Calu3 (cell line): Measurements from ENCODE around the gene GRIK2. TPM values are rescaled to one million over a fixed set of nuclear protein-coding genes. Genes with fewer than 3 reads are reported as not detected.
A peak's percentile ranks its signal among the peaks of the same experiment; 100 is the strongest.

ENCODE experiments used
- BruUV-seq: library from RNA; stranded (reverse); fragments of 400-500 nt; replicated peaks from 2 replicates; lab custom pipeline; 2021; lab: Mats Ljungman, UMichigan
- CTCF ChIA-PET: fragments of 300-600 bp; sonication (Branson Sonifier 250); formaldehyde crosslinking; loops from one replicate; lab custom pipeline; 2022; ENCODE audit warnings: antibody characterized with exemption; lab: Charles Lee
- DNase-seq: peaks from one replicate; pipeline ENCODE4 v3.0.0; 2022
- H3K27ac Mint-ChIP-seq: one replicate; pipeline ENCODE4 v1.8.0; 2022; ENCODE audit warnings: mixed read lengths; ENCODE audit not compliant: unreplicated experiment
- H3K27me3 Mint-ChIP-seq: one replicate; pipeline ENCODE4 v1.8.0; 2022; ENCODE audit warnings: mixed read lengths; ENCODE audit not compliant: unreplicated experiment
- H3K36me3 Mint-ChIP-seq: one replicate; pipeline ENCODE4 v1.8.0; 2022; ENCODE audit warnings: mild to moderate bottlenecking, moderate library complexity, mixed read lengths; ENCODE audit not compliant: insufficient read depth, unreplicated experiment
- H3K4me1 Mint-ChIP-seq: one replicate; pipeline ENCODE4 v1.8.0; 2022; ENCODE audit warnings: mild to moderate bottlenecking, low read depth, mixed read lengths; ENCODE audit not compliant: unreplicated experiment
- H3K4me3 Mint-ChIP-seq: one replicate; pipeline ENCODE4 v1.8.0; 2022; ENCODE audit warnings: mild to moderate bottlenecking, low read depth, moderate library complexity, mixed read lengths; ENCODE audit not compliant: unreplicated experiment
- H3K9me3 Mint-ChIP-seq: one replicate; pipeline ENCODE4 v1.8.0; 2022; ENCODE audit warnings: low read depth, mixed read lengths; ENCODE audit not compliant: unreplicated experiment
- intact Hi-C: fragments of 100-400 bp; cut with micrococcal nuclease; formaldehyde crosslinking; loops from one replicate; pipeline ENCODE4 v1.10.0; 2022; ENCODE audit not compliant: unreplicated experiment
- total RNA-seq: library from RNA; stranded (reverse); gene quantifications from 2 replicates; pipeline ENCODE4 v1.2.3, GENCODE V29; 2022
- TF ChIP-seq, protein P1 (sequence below): fragments of 200-600 bp; IDR thresholded peaks from one replicate; pipeline ENCODE4 v1.8.0; 2022; ENCODE audit warnings: antibody characterized with exemption; ENCODE audit not compliant: unreplicated experiment

The GRIK2 gene
- total RNA-seq, 1 experiment from 2014 or later, result 3.3 TPM

DNA sequence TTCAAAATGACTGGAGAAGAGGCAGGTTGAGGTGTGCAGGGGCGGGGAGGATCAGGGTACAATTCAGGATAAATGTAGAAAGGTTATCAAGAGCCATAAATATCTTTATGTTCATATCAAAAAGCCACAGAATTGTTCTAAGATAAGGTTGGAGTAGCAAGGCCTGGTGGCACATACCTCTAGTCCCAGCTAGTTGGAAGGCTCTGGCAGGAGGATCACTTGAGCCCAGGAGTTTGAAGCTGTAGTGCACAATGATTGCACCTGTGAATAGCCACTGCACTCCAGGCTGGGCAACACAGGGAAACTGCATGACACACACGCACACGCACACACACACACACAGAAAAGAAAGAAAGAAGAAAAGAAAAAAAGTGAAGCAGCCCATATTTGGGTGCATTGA, 194.8 kb downstream of the GRIK2 start:
- Mint-ChIP-seq H3K27me3 (no peaks in the 10 kb centered on the region), H3K4me3 (no peak overlapping the region), H3K4me1 (no peaks in the 10 kb centered on the region), H3K9me3 (no peaks in the 10 kb centered on the region), H3K36me3 (no peaks in the 10 kb centered on the region), H3K27ac (no peak overlapping the region)
- intact Hi-C loops, result no loop called here
- CTCF ChIA-PET, result no interaction called here
- TF ChIP-seq, protein P1, sequence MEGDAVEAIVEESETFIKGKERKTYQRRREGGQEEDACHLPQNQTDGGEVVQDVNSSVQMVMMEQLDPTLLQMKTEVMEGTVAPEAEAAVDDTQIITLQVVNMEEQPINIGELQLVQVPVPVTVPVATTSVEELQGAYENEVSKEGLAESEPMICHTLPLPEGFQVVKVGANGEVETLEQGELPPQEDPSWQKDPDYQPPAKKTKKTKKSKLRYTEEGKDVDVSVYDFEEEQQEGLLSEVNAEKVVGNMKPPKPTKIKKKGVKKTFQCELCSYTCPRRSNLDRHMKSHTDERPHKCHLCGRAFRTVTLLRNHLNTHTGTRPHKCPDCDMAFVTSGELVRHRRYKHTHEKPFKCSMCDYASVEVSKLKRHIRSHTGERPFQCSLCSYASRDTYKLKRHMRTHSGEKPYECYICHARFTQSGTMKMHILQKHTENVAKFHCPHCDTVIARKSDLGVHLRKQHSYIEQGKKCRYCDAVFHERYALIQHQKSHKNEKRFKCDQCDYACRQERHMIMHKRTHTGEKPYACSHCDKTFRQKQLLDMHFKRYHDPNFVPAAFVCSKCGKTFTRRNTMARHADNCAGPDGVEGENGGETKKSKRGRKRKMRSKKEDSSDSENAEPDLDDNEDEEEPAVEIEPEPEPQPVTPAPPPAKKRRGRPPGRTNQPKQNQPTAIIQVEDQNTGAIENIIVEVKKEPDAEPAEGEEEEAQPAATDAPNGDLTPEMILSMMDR, result no peak
- no TSS peak for BruUV-seq
- DNase-seq, result no peak

DNA sequence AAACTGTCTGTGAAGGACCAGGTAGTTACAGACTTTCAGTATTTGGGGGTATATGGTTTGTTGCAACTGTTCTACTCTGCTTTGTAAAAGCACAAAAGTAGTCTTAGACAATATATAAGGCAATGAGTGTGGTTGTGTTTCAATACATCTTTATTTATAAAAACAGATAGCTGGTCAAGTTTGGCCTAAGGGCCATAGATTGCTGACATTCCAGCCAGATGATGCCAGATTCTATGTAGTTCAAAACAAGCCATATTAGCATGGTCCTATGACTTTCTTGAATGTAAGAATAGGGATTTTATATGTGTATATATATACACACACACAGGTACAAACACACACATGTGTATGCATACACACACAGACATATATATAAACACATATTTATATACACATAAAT, 201.8 kb downstream of the GRIK2 start:
- Mint-ChIP-seq H3K9me3 (no peaks in the 10 kb centered on the region), H3K36me3 (no peaks in the 10 kb centered on the region), H3K4me1 (peaks cover 9% of the 10 kb centered on the region), H3K27ac (no peak overlapping the region), H3K4me3 (no peak overlapping the region), H3K27me3 (no peaks in the 10 kb centered on the region)
- no TSS peak for BruUV-seq
- CTCF ChIA-PET, result no interaction called here
- intact Hi-C loops, result no loop called here
- TF ChIP-seq, protein P1, result no peak
- DNase-seq, result no peak

DNA sequence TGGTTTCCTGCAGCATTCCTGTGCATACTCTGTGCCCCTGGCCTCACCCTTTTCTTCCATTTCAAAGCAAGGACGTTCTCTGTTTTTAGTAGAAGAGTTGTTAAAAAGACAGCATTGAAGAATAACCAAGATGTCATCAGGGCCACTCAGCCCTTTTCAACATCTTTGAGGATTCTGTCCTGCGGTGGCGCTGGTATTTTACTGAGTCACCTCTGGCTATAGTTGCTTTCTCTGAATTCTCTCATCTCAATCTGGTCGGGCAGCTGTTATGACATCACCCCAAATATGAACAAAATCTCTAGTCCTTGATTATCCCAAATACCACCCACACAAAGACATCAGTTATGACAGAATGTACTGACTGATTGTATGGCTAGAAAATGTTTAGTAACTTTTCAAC, 204.2 kb downstream of the GRIK2 start:
- CTCF ChIA-PET, result no interaction called here
- H3K27me3 Mint-ChIP-seq, result no peaks in the 10 kb centered on the region
- H3K9me3 Mint-ChIP-seq, result no peaks in the 10 kb centered on the region
- intact Hi-C loops, result no loop called here
- no TSS peak for BruUV-seq
- peaks cover 9% of the 10 kb centered on the region for H3K4me1 Mint-ChIP-seq
- H3K4me3 Mint-ChIP-seq, result no peak overlapping the region
- DNase-seq, result no peak
- no peaks in the 10 kb centered on the region for H3K36me3 Mint-ChIP-seq
- peak overlapping the region; percentile 14 for H3K27ac Mint-ChIP-seq
- TF ChIP-seq, protein P1, result no peak

DNA sequence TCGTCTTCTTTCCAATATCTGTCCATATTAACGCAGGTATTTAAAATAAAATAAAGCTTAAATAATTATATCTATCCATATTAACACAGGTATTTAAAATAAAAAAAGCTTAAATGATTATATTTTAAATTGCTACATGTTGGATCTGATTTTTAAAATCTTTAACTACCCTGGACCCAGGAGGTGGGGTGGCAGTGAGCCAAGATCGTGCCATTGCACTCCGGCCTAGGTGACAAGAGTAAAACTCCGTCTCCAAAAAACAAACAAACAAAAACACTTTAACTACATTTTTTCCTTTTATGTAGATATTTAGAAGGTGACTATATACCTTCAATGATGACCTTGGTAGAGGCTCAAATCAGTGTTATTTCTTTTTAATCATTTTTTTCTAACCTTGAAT, 211.9 kb downstream of the GRIK2 start:
- CTCF ChIA-PET, result no interaction called here
- no peak for DNase-seq
- Mint-ChIP-seq H3K36me3 (no peaks in the 10 kb centered on the region), H3K4me1 (peaks cover 19% of the 10 kb centered on the region), H3K27ac (no peak overlapping the region), H3K9me3 (no peaks in the 10 kb centered on the region), H3K27me3 (no peaks in the 10 kb centered on the region), H3K4me3 (no peak overlapping the region)
- intact Hi-C loops, result no loop called here
- BruUV-seq, result no TSS peak
- TF ChIP-seq, protein P1, result no peak

DNA sequence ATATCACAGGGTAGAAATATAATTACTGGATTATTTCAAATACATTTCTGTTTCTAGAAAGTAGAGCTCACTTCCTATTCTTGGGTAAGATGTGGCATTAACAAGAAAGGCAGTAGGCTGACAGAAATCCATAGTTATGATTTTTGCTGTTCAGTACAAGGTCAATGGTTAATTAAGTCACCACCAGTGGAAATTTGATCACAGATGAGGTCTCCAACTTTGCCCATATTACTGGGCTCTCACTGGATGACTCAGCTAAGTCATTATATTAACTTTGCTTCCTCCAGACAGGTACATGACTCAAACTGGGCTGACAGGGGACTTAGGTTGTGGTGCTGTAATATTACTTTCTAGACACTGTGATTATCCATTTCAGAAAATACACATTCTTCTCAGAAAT, 212.4 kb downstream of the GRIK2 start:
- H3K27me3 Mint-ChIP-seq, result no peaks in the 10 kb centered on the region
- intact Hi-C loops, result no loop called here
- H3K4me1 Mint-ChIP-seq, result peaks cover 19% of the 10 kb centered on the region
- DNase-seq, result peak; percentile 34
- H3K36me3 Mint-ChIP-seq, result no peaks in the 10 kb centered on the region
- H3K9me3 Mint-ChIP-seq, result no peaks in the 10 kb centered on the region
- peak overlapping the region; percentile 52 for H3K27ac Mint-ChIP-seq
- TF ChIP-seq, protein P1, result no peak
- no TSS peak for BruUV-seq
- CTCF ChIA-PET, result no interaction called here
- no peak overlapping the region for H3K4me3 Mint-ChIP-seq
